Peyer's patch (tissue), 4 donors: Measurements from ENCODE around the gene STK17B. TPM values are rescaled to one million over a fixed set of nuclear protein-coding genes. Genes with fewer than 3 reads are reported as not detected.

ENCODE experiments used
- DNase-seq, 3 donors: peaks; one replicate each; pipeline ENCODE4 v3.0.0-alpha.2; 2017 to 2019
- H3K27ac ChIP-seq, 4 donors: fragments of 200-600 bp; sonication (generic); one replicate each; pipeline ENCODE4 v1.5.1; 2016 to 2019
- H3K27me3 ChIP-seq, 2 donors: fragments of 200-600 bp; sonication (generic); one replicate each; pipeline ENCODE4 v1.5.1; 2019
- H3K36me3 ChIP-seq, 3 donors: fragments of 200-600 bp; sonication (generic); one replicate each; pipeline ENCODE4 v1.5.1; 2016 to 2019
- H3K4me1 ChIP-seq, 4 donors: fragments of 200-600 bp; sonication (generic); one replicate each; pipeline ENCODE4 v1.5.1; 2016 to 2019
- H3K4me3 ChIP-seq, 4 donors: fragments of 200-600 bp; sonication (generic); 1 replicate in 3 of 4; 2 replicates in 1 of 4; pipeline ENCODE4 v1.5.1; 2016 to 2019; ENCODE audit warnings: mild to moderate bottlenecking in 1 of 4
- H3K9me3 ChIP-seq, 4 donors: fragments of 200-600 bp; sonication (generic); one replicate each; pipeline ENCODE4 v1.5.1; 2016 to 2019; ENCODE audit warnings: mild to moderate bottlenecking in 1 of 4
- CTCF ChIP-seq, 6 experiments: fragments of 450-650 bp in 4 of 6; fragments of 200-600 bp in 2 of 6; sonication (generic) in 1 of 6; IDR thresholded peaks; one replicate each; pipeline ENCODE4 v1.5.1; 2017 to 2019; ENCODE audit warnings: antibody characterized with exemption in 6 of 6, mild to moderate bottlenecking in 3 of 6, moderate library complexity in 1 of 6
- POLR2A ChIP-seq, 2 donors: fragments of 450-650 bp; IDR thresholded peaks; one replicate each; pipeline ENCODE4 v1.5.1; 2017; ENCODE audit warnings: antibody characterized with exemption in 2 of 2, mild to moderate bottlenecking in 2 of 2, moderate library complexity in 2 of 2
- total RNA-seq, 4 donors: library from RNA; depleted of rRNA; stranded (reverse); fragments of >200 nt; gene quantifications; one replicate each; pipeline ENCODE4 v1.1.0, GENCODE V29; 2016

The STK17B gene
- total RNA-seq, 4 donors from 2014 or later: 47.3 to 123 (median 56.3) TPM

- H3K9me3 ChIP-seq: peaks cover 0 to 40% (median 12%) of the 10 kb centered on the region in 4 donors
- TF ChIP-seq CTCF (IDR thresholded peaks at IDR 0.05) (no peak), POLR2A (IDR thresholded peaks at IDR 0.05) (no peak)
- no peak overlapping the region for H3K27ac ChIP-seq
- H3K4me1 ChIP-seq: no peaks in the 10 kb centered on the region
- no peak overlapping the region for H3K4me3 ChIP-seq
- DNase-seq: no peak
- H3K27me3 ChIP-seq: no peaks in the 10 kb centered on the region
- no peaks in the 10 kb centered on the region for H3K36me3 ChIP-seq
Measured at GRCh38 chr2:196128749-196129148, 42.6 kb downstream of the STK17B start.

GRCh38 chr2:196125596-196125995 is 45.8 kb downstream of the STK17B start:
- H3K27me3 ChIP-seq: no peaks in the 10 kb centered on the region
- H3K36me3 ChIP-seq: no peaks in the 10 kb centered on the region
- no peak for DNase-seq
- H3K4me1 ChIP-seq: no peaks in the 10 kb centered on the region
- H3K4me3 ChIP-seq: no peak overlapping the region
- H3K27ac ChIP-seq: no peak overlapping the region
- TF ChIP-seq POLR2A (IDR thresholded peaks at IDR 0.05) (no peak), CTCF (IDR thresholded peaks at IDR 0.05) (no peak)
- peaks cover 0 to 17% (median 4%) of the 10 kb centered on the region in 4 donors for H3K9me3 ChIP-seq

- no peaks in the 10 kb centered on the region for H3K4me1 ChIP-seq
- no peak for DNase-seq
- no peak overlapping the region for H3K27ac ChIP-seq
- H3K9me3 ChIP-seq: peaks cover 0 to 7% (median 0%) of the 10 kb centered on the region in 4 donors
- H3K4me3 ChIP-seq: no peak overlapping the region
- no peaks in the 10 kb centered on the region for H3K27me3 ChIP-seq
- H3K36me3 ChIP-seq: no peaks in the 10 kb centered on the region
- TF ChIP-seq CTCF (IDR thresholded peaks at IDR 0.05) (no peak), POLR2A (IDR thresholded peaks at IDR 0.05) (no peak)
Measured at GRCh38 chr2:196123679-196124373, 47.6 kb downstream of the STK17B start.

GRCh38 chr2:196119926-196120325 is 51.5 kb downstream of the STK17B start:
- H3K27me3 ChIP-seq: no peaks in the 10 kb centered on the region
- H3K36me3 ChIP-seq: no peaks in the 10 kb centered on the region
- no peak for DNase-seq
- no peak for TF ChIP-seq POLR2A (IDR thresholded peaks at IDR 0.05)
- no peak for TF ChIP-seq CTCF (IDR thresholded peaks at IDR 0.05)
- H3K9me3 ChIP-seq: no peaks in the 10 kb centered on the region
- no peak overlapping the region for H3K4me3 ChIP-seq
- no peaks in the 10 kb centered on the region for H3K4me1 ChIP-seq
- no peak overlapping the region for H3K27ac ChIP-seq

GRCh38 chr2:196117214-196117705 is 54.1 kb downstream of the STK17B start:
- Histone ChIP-seq H3K36me3 (no peaks in the 10 kb centered on the region), H3K9me3 (no peaks in the 10 kb centered on the region), H3K27me3 (no peaks in the 10 kb centered on the region), H3K27ac (no peak overlapping the region), H3K4me3 (no peak overlapping the region), H3K4me1 (no peaks in the 10 kb centered on the region)
- no peak for DNase-seq
- TF ChIP-seq CTCF (IDR thresholded peaks at IDR 0.05) (no peak), POLR2A (IDR thresholded peaks at IDR 0.05) (no peak)
